GM10266 (cell line): ENCODE data around the gene HOXB9.
A peak's percentile ranks its signal among the peaks of the same experiment; 100 is the strongest.

ENCODE experiments used
- DNase-seq: peaks from one replicate; pipeline ENCODE4 v3.0.0; 2012; ENCODE audit errors: extremely low spot score
- TF ChIP-seq, protein P1 (sequence below): IDR thresholded peaks from 2 replicates; pipeline ENCODE4 v1.5.1; 2012; ENCODE audit warnings: mild to moderate bottlenecking, low read depth; ENCODE audit not compliant: control insufficient read depth, insufficient read depth; ENCODE audit errors: missing control alignments

HOXB9 gene

DNA sequence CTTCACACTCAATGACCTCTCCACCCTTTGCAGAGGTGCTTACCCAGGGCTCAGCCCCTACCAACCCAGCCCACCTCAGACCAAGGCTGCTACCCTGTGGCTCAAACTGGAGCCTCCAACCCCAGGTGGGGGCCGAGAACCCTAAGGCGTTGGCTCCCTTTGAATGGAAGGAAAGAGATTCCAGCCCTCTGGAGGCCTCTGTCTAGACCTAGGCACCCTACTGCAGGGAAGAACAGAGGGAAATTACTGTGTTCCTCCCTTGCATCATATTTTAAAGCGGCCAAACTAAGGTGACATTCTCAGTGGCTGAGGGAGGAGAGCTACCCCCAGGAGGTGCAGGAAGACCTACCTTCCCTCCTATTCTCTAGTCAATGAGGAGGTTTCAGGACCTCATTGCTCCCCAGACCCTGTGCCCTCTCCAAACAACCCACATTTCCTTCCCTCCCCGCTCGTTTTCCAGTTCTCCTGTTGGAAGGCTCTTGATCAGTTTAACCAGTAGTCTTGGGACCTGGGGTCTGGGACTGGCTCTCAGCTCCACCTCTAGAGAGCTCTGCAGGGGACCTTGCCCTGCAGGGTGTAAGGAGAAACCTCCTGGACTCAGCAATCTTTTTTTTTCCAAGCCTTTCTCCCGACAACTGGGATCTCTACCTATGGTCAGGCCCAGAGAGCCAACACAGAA is 5.6 kb downstream of the HOXB9 start:
- TF ChIP-seq, protein P1, sequence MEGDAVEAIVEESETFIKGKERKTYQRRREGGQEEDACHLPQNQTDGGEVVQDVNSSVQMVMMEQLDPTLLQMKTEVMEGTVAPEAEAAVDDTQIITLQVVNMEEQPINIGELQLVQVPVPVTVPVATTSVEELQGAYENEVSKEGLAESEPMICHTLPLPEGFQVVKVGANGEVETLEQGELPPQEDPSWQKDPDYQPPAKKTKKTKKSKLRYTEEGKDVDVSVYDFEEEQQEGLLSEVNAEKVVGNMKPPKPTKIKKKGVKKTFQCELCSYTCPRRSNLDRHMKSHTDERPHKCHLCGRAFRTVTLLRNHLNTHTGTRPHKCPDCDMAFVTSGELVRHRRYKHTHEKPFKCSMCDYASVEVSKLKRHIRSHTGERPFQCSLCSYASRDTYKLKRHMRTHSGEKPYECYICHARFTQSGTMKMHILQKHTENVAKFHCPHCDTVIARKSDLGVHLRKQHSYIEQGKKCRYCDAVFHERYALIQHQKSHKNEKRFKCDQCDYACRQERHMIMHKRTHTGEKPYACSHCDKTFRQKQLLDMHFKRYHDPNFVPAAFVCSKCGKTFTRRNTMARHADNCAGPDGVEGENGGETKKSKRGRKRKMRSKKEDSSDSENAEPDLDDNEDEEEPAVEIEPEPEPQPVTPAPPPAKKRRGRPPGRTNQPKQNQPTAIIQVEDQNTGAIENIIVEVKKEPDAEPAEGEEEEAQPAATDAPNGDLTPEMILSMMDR = no peak
- DNase-seq = no peak

DNA sequence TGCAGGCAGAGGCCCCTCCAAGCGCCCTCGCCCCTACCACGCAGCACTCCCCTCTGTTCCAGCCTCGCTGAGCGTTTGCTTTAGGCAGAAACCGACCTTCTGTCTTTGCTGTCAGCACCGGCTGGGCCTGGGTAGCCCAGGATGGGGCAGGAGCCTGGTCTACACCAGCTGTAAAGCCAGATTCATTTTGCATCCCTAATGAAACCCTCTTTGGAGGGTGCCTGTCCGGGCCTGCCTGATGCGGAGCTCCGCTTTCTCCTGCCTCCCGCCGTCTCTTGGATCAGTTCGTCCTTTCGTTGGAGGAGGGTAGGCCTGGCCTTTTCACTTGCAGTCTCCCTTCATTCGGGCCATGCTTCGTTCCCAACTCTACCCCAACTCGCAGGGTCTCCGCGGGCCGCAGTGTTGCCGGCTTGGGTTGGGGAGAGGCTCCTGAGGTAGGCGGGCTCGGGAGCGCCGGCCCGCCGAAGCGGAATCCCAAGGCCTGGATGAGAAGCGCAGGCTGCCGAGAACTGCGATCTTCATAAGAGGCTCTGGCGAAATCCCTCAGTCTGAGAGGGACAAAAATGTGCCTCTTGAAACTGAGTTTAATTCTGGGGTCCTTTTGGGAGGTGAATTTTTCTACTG is 6.2 kb downstream of the HOXB9 start:
- DNase-seq = no peak
- TF ChIP-seq, protein P1 = no peak

DNA sequence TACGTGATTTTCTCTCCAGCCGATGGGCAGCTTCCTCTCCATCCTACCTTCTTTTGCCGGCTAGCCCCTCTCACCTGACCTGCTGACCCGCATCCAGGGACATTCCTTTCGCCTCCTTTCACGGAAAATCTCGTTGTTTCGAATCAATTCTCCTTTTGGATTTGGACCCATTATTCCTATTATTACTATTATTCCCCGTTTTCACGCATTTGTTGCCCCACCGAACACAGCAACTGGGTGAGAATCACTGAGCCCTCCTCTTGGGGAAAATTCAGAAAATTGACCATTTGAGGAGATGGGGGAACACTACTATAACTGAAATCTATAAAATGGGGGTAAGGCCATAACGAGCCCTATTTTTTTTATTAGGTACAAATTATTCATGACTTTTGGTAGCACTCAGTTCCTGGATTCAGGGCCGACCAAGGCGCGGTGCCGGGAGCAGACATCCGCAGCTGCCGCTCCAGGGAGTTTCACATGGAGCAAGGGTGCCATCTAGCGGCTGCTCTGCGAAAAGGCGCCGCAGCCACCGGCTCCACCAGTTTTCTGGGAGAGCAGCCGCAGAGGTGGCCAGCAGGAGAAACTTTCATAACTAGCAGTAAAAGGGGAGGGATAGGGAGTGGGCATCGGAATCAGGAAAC is 7.8 kb downstream of the HOXB9 start:
- DNase-seq = peak; percentile 95
- TF ChIP-seq, protein P1 = peak; percentile 96

DNA sequence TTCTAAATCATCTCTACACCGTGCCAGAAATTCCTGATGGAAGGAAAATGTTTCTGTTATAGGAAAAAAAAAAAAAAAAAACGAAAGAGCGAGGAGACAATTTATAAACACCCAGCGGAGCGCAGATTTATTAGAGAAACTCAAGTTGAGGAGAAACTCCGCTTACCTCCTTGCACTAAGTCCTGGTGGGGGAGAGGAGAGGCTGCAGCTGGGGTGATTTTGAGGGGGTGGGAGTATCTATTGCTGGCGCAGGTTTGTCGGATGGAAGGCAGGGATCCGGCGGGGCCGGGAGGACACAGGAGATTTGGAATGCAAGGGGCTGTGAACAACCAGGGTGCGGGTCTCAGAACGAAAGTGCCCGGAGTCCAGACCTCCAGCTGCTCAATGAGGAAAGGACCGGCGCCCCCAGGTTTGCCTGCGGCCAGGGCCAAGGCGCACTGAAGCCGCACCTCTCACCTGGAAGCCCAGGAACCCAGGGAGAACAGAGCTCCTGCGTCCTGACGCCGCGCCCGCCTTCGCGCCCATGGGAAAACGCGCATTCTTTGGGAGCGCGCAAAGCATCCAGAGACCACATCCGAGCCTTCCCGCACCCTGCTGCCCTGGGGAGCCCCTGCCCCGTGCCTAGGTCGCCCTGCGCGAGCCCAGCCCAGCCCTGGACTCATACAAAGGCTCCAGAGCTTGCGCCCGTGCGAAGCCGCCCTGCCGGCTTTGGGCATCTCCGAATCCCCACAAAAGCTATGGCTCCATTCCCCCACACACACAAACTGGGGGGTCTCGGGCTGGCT is 8.5 kb downstream of the HOXB9 start:
- TF ChIP-seq, protein P1 = no peak
- no peak for DNase-seq

DNA sequence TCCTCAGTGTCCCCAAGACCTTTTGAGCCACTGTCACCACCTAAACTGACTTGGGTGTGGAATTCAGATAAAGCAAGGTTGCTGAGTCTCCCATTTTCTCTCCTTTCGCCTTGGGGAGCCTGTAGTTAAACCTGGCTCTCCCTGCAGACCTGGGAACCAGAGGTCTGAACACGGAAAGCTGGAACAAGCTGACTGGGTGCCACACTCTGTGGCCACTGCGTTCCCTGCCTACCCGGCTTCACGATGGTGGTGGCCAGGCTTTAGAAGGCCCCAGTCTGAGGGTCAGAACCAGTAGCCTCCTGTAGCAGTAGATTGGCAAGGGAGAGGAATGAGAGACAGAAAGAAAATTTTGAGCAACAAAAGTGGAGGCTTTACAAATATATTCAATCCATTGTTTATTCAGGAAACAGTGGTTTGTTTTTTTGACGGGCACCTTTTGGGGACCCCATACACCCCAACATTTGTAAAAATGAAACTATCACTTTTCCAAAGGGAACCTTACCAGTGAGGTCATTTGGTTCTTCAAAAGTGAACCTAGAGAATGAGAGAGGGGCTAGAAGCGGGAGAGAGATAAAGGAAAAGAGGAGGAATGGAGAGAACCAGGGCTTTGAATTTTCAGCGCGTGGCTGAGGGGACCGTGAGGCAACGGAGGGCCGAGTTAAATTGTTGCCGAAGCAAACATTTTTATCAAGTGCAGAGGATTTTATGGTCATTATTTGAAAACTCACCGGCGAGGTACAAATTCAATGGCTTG is 9.3 kb downstream of the HOXB9 start:
- no peak for DNase-seq
- TF ChIP-seq, protein P1 = no peak

DNA sequence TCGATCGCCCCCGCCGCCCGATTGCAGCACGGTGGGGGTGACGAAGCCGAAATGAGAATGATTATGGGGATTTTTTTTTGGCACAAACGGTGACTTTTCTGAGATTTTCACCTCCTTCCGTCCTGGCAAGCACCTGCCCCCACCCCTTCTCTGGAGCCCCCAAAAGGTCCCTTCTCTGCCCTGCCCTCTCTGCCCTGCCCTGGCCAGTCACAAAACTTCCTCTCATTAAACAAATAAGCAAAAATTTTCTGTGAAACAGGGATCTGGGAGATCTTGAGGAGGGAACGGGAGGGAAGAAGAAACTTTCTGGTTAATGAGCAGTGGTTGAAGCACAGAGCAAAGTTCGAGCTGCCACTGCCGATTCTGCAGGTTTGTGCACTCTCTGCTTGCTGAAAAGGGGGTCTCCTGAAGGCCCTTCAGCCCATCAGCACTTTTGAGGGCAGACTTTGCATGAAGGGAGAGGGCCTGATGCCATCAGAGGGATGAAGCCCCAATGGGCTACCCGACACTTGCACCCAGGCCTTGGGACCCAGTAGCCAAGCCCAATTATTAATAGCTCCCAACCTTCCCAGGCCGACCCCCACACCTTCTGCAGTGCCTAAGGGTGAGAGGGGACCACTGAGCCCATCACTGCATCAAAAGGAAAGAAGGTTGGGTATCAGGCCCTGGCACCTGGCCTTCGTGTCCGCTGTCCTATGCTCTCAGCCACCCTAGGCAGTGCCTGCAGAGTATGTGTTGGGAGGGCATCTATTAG is 10.0 kb downstream of the HOXB9 start:
- DNase-seq = no peak
- TF ChIP-seq, protein P1 = no peak
